ENCODE results near the gene ERCC3.
"Not testable (repeated sequence)": the region's sequence is repeated elsewhere in the genome, so short reads cannot be mapped to it uniquely, and the experiment has no call there.

ERCC3 gene

DNA sequence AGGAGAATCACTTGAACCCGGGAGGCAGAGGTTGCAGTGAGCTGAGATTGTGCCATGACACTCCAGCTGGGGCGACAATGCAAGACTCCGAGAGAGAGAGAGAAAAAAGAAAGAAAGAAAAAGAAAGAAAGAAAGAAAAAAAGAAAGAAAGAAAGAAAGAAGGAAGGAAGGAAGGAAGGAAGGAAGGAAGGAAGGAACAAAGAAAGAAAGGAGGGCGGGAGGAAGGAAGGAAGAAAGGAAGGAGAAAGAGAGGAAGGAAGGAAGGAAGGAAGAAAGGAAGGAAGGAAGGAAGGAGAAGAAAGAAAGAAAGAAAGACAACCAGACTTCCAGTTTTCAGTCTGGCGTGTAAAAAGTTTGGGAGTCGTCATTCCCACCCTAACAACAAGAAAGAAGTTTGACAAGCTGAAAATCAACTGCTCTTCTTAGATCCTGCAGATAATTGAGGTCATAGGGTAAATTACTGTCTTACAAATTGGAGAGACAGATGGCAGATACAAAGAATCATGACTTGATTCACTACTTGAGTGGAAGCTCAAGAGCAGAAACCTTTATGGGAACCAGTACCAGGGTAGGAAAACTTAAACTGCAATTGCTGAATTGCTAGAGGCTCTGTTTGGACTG, 58.8 kb downstream of the ERCC3 start:
- TF ChIP-seq, protein P1, sequence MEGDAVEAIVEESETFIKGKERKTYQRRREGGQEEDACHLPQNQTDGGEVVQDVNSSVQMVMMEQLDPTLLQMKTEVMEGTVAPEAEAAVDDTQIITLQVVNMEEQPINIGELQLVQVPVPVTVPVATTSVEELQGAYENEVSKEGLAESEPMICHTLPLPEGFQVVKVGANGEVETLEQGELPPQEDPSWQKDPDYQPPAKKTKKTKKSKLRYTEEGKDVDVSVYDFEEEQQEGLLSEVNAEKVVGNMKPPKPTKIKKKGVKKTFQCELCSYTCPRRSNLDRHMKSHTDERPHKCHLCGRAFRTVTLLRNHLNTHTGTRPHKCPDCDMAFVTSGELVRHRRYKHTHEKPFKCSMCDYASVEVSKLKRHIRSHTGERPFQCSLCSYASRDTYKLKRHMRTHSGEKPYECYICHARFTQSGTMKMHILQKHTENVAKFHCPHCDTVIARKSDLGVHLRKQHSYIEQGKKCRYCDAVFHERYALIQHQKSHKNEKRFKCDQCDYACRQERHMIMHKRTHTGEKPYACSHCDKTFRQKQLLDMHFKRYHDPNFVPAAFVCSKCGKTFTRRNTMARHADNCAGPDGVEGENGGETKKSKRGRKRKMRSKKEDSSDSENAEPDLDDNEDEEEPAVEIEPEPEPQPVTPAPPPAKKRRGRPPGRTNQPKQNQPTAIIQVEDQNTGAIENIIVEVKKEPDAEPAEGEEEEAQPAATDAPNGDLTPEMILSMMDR (conservative IDR thresholded peaks at IDR 0.05) = no peak
- TF ChIP-seq ZFX (IDR thresholded peaks at IDR 0.05) = no peak
- H3K27ac ChIP-seq = no peak overlapping the region

DNA sequence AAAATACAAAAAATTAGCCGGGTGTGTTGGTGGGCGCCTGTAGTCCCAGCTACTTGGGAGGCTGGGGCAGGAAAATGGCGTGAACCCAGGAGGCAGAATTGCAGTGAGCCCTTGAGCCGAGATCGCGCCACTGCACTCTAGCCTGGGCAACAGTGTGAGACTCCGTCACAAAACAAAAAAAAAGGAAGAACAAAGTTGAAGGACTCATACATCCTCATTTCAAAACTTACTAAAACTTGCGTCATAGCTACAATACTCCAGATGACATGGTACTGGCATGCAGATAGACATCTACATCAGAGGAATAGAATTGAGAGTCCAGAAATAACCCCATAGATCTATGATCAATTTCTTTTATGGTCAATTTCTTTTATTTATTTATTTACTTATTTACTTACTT, 60.2 kb downstream of the ERCC3 start:
- TF ChIP-seq ZFX (IDR thresholded peaks at IDR 0.05) = no peak
- TF ChIP-seq, protein P1 (conservative IDR thresholded peaks at IDR 0.05) = no peak
- H3K27ac ChIP-seq = no peak overlapping the region

DNA sequence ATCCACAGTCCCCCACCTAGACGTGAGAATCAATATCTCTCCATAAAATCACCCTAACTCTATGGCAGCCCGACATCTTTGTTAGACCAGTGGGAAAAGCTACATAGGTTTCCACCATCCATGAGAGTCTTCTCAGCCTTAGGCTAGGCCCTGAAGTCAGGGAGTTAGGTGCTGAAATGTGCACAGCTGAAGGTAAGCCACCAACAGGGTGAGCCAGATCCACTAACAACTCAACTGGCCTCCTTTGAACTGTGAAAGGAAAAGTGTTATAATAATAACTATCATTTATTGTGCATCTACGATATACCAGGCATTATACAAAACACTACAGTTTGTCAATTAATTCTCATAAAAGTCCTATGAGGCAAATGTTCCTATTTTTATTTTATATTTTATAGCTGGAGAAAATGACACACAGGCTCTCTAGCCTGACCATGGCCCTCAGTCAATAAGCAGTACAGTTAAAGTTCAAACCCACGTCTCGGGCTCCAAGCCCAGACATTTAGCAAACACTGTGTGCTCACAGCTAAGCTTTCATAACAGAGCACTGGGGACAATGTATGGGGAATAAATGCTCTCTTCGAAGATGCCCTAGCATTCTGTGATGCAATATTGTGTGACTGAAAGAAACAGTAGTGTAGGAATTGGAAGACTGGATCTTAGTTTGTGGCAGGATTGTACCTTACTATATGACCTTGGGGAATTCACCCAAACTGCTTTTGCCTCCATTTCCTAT, 62.6 kb downstream of the ERCC3 start:
- no peak for TF ChIP-seq ZFX (IDR thresholded peaks at IDR 0.05)
- TF ChIP-seq, protein P1 (conservative IDR thresholded peaks at IDR 0.05) = no peak
- H3K27ac ChIP-seq = no peak overlapping the region

DNA sequence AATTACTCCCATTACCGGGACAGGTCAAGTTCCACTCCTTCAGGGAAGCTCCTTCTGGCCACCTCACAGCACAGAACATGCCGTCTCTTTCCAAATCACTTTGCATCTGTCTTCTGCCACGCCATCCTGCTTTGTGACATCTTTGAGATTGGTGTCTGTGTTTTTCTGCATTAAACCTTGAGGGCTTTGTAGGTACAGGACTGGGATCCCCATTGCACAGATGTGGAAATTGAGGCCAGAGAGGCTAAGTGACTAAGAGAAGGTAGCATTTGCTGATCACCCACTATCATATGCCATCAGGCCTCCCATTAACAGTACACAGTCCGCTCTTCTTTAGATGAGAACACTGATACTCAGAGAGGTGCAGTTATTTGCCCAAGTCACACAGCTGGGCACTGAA, 64.4 kb downstream of the ERCC3 start:
- no peak for TF ChIP-seq ZFX (IDR thresholded peaks at IDR 0.05)
- TF ChIP-seq, protein P1 (conservative IDR thresholded peaks at IDR 0.05) = no peak
- H3K27ac ChIP-seq = no peak overlapping the region

DNA sequence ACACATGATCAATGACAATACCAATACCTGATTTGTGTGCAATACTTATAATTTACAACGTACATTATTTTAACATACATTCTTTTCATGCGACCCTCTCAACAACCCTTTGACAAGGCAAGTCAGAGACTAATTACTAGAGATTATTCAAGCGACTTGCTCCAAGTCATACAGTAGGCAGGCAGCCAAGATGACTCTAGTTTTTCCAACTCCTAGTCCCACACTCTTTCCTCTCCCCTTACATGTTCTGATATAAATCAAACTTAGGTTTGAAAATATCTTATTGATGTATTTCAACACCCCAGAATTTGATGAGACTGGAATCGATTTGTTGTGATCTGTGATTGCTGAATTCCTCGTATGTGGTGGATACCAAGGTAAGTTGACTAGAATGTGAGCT, 65.8 kb downstream of the ERCC3 start:
- no peak for TF ChIP-seq ZFX (IDR thresholded peaks at IDR 0.05)
- TF ChIP-seq, protein P1 (conservative IDR thresholded peaks at IDR 0.05) = no peak

DNA sequence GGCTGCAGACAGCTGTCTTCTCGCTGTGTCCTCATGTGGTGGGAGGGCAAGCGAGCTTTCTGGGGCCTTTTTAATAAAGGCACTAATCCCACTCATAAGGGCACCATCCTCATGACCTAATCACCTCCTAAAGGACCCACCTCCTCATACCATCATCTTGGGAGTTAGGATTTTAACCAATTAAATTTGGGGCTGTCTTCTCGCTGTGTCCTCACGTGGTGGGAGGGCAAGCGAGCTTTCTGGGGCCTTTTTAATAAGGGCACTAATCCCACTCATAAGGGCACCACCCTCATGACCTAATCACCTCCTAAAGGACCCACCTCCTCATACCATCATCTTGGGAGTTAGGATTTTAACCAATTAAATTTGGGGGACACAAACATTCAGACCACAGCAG, 66.7 kb downstream of the ERCC3 start:
- H3K27ac ChIP-seq = not testable (repeated sequence)

More for the DNA sequence above, 65.8 kb downstream of the ERCC3 start:
- H3K27ac ChIP-seq = no peak overlapping the region

DNA sequence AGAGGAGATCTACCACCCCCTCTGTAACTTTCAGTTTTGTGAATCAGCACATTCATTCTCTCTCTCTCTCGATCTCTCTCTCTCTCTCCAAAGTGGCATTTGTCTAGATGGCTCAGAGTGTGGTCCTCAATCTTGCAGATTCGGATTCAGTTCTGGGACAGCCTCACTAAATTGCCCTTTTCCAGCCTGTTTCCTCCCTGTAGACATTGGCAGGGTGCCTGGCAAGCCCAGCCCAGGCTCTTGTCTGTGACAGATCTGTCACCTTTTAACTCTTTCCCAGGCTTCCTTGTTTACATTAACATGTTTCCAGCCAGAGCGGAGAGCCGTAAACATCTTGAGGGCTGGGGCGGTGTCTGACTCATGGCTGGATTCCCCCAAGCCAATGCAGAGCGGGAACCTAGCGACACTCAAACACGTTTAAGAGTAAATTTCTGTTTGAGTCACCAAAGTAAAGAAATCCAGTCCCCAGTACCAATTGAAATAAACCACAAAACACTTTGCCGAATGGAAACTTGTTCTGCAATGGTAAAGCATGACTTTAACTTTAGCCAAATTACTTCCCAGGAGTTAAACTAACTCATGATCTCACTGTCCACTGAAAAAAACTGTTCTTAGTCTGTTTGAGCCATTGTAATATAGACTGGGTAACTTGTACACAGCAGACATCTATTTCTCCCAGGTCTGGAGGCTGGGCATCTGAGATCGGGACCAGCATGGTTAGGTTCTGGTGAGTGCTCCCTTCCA, 67.3 kb downstream of the ERCC3 start:
- H3K27ac ChIP-seq = no peak overlapping the region
- TF ChIP-seq, protein P1 (conservative IDR thresholded peaks at IDR 0.05) = no peak
- no peak for TF ChIP-seq ZFX (IDR thresholded peaks at IDR 0.05)
